ENCODE measurements around the gene DEGS2. TPM values are rescaled to one million over a fixed set of nuclear protein-coding genes. Genes with fewer than 3 reads are reported as not detected.

DEGS2 gene
- total and polyA plus RNA-seq, 12 donors: 0.04 to 0.20 (median 0.10) TPM; not detected in 7

DNA sequence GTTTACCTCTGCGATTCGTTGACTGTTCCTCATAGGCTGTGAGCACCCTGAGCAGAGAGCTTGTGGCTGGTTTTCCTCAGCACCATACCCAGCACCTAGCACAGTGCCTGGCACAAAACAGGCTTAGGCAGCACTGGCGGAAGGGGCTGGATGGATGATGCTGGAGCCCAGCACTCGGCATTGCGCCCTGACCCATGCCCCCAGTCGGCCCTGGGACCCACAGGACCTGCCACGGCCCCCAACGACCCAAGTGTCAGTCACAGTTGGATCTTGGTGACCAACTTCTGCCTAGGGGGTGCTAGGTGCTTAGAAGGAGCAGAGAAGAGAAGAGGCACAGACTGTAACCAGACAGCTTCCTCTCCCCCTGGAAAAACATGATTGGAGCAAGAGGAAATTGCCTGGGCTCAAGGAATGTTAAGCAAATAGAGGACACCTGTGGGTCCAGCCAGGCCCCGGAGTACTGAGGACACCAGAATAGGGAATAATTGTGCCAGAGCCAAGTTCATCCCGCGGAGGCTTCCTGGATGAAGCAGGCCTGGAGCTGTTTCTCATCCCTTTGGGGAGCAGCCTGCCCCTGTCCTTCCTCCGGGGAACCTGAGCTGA lies 31.5 kb downstream of the DEGS2 start:
- no peak for ATAC-seq
- intact Hi-C loops (cut with DNase I): loop anchor here in 1 of 10 donors (10.0 kb wide), 1 partner anchor 67 kb away; no protein-coding TSS in a partner anchor
- WGBS, 2 donors: 87 to 90% methylated on average over 12 of the region's 12 CpGs

DNA sequence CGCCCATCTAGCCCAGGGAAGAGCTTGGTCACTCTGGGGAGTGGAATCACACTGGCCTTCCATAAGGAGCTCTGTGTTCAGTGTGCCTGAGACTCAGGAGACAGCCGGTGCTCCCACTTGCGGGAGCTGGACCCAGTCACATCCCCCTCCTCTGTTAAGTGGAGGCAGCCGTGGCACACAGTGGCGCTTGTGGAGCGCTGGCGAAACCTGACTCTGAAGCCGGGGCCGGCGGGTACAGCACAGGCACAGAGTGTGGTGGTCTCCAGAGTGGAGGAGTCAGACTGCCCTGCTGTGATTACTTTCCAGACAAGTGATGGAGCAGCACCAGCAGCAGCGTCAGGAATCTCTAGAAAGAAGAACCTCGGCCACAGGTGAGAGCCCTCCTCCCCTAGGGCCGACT lies 33.0 kb downstream of the DEGS2 start:
- Histone ChIP-seq H3K4me3 (no peak overlapping the region), H3K9me3 (no peaks in the 10 kb centered on the region), H3K4me1 (peaks cover 8 to 35% (median 17%) of the 10 kb centered on the region in 9 donors), H3K27me3 (no peaks in the 10 kb centered on the region), H3K36me3 (peaks cover 0 to 79% (median 0%) of the 10 kb centered on the region in 9 donors), H3K27ac (no peak overlapping the region)
- no peak for DNase-seq
- ATAC-seq: no peak
- intact Hi-C loops (cut with DNase I): loop anchor here in 1 of 10 donors (10.0 kb wide), 1 partner anchor 68 kb away; no protein-coding TSS in a partner anchor
- TF ChIP-seq, protein P1, sequence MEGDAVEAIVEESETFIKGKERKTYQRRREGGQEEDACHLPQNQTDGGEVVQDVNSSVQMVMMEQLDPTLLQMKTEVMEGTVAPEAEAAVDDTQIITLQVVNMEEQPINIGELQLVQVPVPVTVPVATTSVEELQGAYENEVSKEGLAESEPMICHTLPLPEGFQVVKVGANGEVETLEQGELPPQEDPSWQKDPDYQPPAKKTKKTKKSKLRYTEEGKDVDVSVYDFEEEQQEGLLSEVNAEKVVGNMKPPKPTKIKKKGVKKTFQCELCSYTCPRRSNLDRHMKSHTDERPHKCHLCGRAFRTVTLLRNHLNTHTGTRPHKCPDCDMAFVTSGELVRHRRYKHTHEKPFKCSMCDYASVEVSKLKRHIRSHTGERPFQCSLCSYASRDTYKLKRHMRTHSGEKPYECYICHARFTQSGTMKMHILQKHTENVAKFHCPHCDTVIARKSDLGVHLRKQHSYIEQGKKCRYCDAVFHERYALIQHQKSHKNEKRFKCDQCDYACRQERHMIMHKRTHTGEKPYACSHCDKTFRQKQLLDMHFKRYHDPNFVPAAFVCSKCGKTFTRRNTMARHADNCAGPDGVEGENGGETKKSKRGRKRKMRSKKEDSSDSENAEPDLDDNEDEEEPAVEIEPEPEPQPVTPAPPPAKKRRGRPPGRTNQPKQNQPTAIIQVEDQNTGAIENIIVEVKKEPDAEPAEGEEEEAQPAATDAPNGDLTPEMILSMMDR (IDR thresholded peaks at IDR 0.05): no peak
- 92 to 94% methylated on average over 13 of the region's 13 CpGs for WGBS, 2 donors

More for the DNA sequence above, 31.5 kb downstream of the DEGS2 start:
- Histone ChIP-seq H3K27me3 (no peaks in the 10 kb centered on the region), H3K4me3 (no peak overlapping the region), H3K4me1 (peaks cover 8 to 31% (median 17%) of the 10 kb centered on the region in 9 donors), H3K36me3 (peaks cover 0 to 90% (median 0%) of the 10 kb centered on the region in 9 donors), H3K27ac (peak overlapping the region in 1 of 10 donors; percentile 43), H3K9me3 (no peaks in the 10 kb centered on the region)
- DNase-seq: no peak
- TF ChIP-seq, protein P1 (IDR thresholded peaks at IDR 0.05): no peak

DNA sequence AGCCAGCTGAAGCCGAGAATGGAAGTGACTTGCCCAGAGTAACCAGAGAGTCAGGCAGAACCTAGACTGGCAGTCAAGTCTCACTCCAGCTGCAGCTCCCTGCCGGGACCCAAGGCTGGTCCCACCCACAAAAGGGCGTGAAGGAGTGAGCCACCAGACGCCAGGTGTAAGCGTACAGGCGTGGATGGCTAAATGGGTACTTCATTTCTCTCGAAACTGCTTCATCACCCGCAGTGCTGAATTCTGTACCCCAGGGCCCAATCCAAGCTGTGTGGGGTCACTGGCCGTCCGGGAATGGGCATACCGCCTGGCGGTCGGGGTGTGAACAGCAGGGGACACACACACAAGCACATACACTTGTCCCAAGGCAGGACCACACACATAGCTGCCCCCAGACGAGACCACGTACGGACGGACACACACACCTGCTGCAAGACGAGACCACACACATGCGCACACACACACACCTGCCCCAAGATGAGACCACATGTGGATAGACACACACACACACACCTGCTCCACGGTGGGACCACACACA lies 34.8 kb downstream of the DEGS2 start:
- Histone ChIP-seq H3K4me3 (no peak overlapping the region), H3K4me1 (peaks cover 7 to 28% (median 15%) of the 10 kb centered on the region in 9 donors), H3K9me3 (no peaks in the 10 kb centered on the region), H3K27ac (no peak overlapping the region), H3K36me3 (peaks cover 0 to 70% (median 0%) of the 10 kb centered on the region in 9 donors), H3K27me3 (no peaks in the 10 kb centered on the region)
- 94 to 95% methylated on average over 20 of the region's 20 CpGs for WGBS, 2 donors
- intact Hi-C loops (cut with DNase I): loop anchor here in 1 of 10 donors (10.0 kb wide), 1 partner anchor 70 kb away; no protein-coding TSS in a partner anchor
- no peak for ATAC-seq
- TF ChIP-seq, protein P1 (IDR thresholded peaks at IDR 0.05): no peak
- no peak for DNase-seq

DNA sequence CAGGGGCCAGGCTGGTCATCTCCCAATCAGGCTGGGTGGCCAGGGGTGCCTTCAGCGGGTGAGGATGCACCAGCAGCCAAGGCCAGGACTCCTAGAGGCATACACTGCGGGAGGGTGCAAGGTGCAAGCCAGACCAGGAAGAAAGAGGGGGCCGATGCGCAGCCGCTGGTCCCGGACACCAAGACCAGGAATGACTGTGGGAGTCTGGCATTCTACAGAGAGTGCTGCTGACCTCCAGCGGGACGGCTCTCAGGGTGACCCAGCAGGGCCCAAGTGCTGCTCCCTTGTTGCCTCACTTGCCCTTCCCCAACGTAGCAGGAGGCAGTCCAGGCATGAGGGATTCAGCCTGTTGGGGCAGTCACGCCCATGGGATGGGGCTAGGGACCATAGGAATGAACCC lies 35.8 kb downstream of the DEGS2 start:
- TF ChIP-seq, protein P1 (IDR thresholded peaks at IDR 0.05): no peak
- Histone ChIP-seq H3K4me1 (peaks cover 0 to 18% (median 5%) of the 10 kb centered on the region in 9 donors), H3K36me3 (peaks cover 0 to 70% (median 0%) of the 10 kb centered on the region in 9 donors), H3K27ac (no peak overlapping the region), H3K9me3 (no peaks in the 10 kb centered on the region), H3K4me3 (no peak overlapping the region), H3K27me3 (no peaks in the 10 kb centered on the region)
- 98% methylated on average over 10 of the region's 10 CpGs for WGBS, 2 donors
- DNase-seq (no peak), ATAC-seq (no peak)
- intact Hi-C loops (cut with DNase I): loop anchor here in 1 of 10 donors (10.0 kb wide), 1 partner anchor 71 kb away; no protein-coding TSS in a partner anchor
